NOMO-1 treated with dmso at 0.1 percent for 144 hours (cell line): ENCODE measurements around the gene PDCD7.

Experiments
- DNase-seq: peaks from one replicate; lab custom pipeline; 2025; ENCODE audit not compliant: unreplicated experiment; lab: John Stamatoyannopoulos, UW

PDCD7 gene

GRCh38 chr15:65092911-65093792 is 40.5 kb downstream of the PDCD7 start:
- DNase-seq: no peak

GRCh38 chr15:65091946-65092770 is 41.5 kb downstream of the PDCD7 start:
- no peak for DNase-seq

- no peak for DNase-seq
Observed at GRCh38 chr15:65089206-65089824, 44.3 kb downstream of the PDCD7 start.

GRCh38 chr15:65088643-65089021 is 45.0 kb downstream of the PDCD7 start:
- no peak for DNase-seq

GRCh38 chr15:65087873-65088642 is 45.5 kb downstream of the PDCD7 start:
- no peak for DNase-seq

GRCh38 chr15:65087411-65087810 is 46.2 kb downstream of the PDCD7 start:
- DNase-seq: no peak

GRCh38 chr15:65086680-65087111 is 46.9 kb downstream of the PDCD7 start:
- no peak for DNase-seq

- no peak for DNase-seq
Observed at GRCh38 chr15:65085990-65086679, 47.5 kb downstream of the PDCD7 start.

- no peak for DNase-seq
Observed at GRCh38 chr15:65085207-65085753, 48.3 kb downstream of the PDCD7 start.

- DNase-seq: no peak
Observed at GRCh38 chr15:65084500-65085206, 49.0 kb downstream of the PDCD7 start.

GRCh38 chr15:65083262-65083701 is 50.3 kb downstream of the PDCD7 start:
- DNase-seq: no peak

GRCh38 chr15:65082303-65082953 is 51.2 kb downstream of the PDCD7 start:
- no peak for DNase-seq

GRCh38 chr15:65081758-65082157 is 51.9 kb downstream of the PDCD7 start:
- no peak for DNase-seq

- DNase-seq: no peak
Observed at GRCh38 chr15:65081270-65081669, 52.3 kb downstream of the PDCD7 start.

- no peak for DNase-seq
Observed at GRCh38 chr15:65079580-65079979, 54.0 kb downstream of the PDCD7 start.

GRCh38 chr15:65077981-65078352 is 55.6 kb downstream of the PDCD7 start:
- no peak for DNase-seq

- no peak for DNase-seq
Observed at GRCh38 chr15:65077291-65077980, 56.2 kb downstream of the PDCD7 start.
